Lung (tissue), 12 donors: ENCODE results near the gene TLDC2. TPM values are rescaled to one million over a fixed set of nuclear protein-coding genes. Genes with fewer than 3 reads are reported as not detected.

Source experiments
- ATAC-seq: fragments of 200-7000 bp; cut with Tn5 transposase; one replicate; pipeline ENCODE4 v1.9.1; 2020; ENCODE audit warnings: moderate number of reproducible peaks; ENCODE audit not compliant: insufficient read depth, low FRiP score
- DNase-seq, 3 donors: peaks; one replicate each; pipeline ENCODE4 v3.0.0-alpha.2; 2013 to 2017
- H3K27ac ChIP-seq, 2 donors: one replicate each; pipeline ENCODE4 v1.5.1; 2013; ENCODE audit warnings: mild to moderate bottlenecking in 2 of 2, moderate library complexity in 2 of 2, control low read depth in 1 of 2, inconsistent platforms in 1 of 2, low read depth in 1 of 2, low read length in 1 of 2
- H3K27me3 ChIP-seq, 3 donors: one replicate each; pipeline ENCODE4 v1.5.1; 2013; ENCODE audit warnings: low read length in 2 of 3; ENCODE audit not compliant: control insufficient read depth in 3 of 3, insufficient read depth in 3 of 3
- H3K36me3 ChIP-seq, 4 donors: one replicate each; pipeline ENCODE4 v1.5.1; 2013; ENCODE audit warnings: low read length in 4 of 4, mild to moderate bottlenecking in 1 of 4, moderate library complexity in 1 of 4; ENCODE audit not compliant: control insufficient read depth in 4 of 4, insufficient read depth in 4 of 4
- H3K4me1 ChIP-seq, 5 donors: one replicate each; pipeline ENCODE4 v1.5.1; 2013; ENCODE audit warnings: low read length in 5 of 5, mild to moderate bottlenecking in 2 of 5, moderate library complexity in 1 of 5; ENCODE audit not compliant: control insufficient read depth in 5 of 5, insufficient read depth in 5 of 5
- H3K4me3 ChIP-seq: one replicate; pipeline ENCODE4 v1.5.1; 2013; ENCODE audit warnings: mild to moderate bottlenecking, control low read depth, moderate library complexity
- H3K9ac ChIP-seq, 2 donors: one replicate each; pipeline ENCODE4 v1.5.1; 2013; ENCODE audit warnings: low read length in 2 of 2, control low read depth in 1 of 2; ENCODE audit not compliant: insufficient read depth in 1 of 2
- H3K9me3 ChIP-seq, 4 donors: one replicate each; pipeline ENCODE4 v1.5.1; 2013; ENCODE audit warnings: low read length in 3 of 4, mild to moderate bottlenecking in 1 of 4, moderate library complexity in 1 of 4; ENCODE audit not compliant: control insufficient read depth in 4 of 4, insufficient read depth in 3 of 4
- WGBS, 2 donors: extraction: QIAGEN DNeasy Blood & Tissue Kit; methylation state at CpG; one replicate each; pipeline ENCODE4 v1.1.7; 2013; 5-methylcytosine and 5-hydroxymethylcytosine counted together
- polyA plus RNA-seq, 2 donors: library from polyadenylated mRNA; stranded (reverse); fragments of 200-250 nt; gene quantifications; one replicate each; pipeline ENCODE4 v1.2.1, GENCODE V29; 2013
- total RNA-seq, 2 donors: library from RNA; depleted of rRNA in 1 of 2; stranded (reverse); fragments of >200 nt in 1 of 2; gene quantifications; one replicate each; pipeline ENCODE4 v1.2.1, GENCODE V29; 2014 to 2021
- TF ChIP-seq, protein P1 (sequence below): IDR thresholded peaks from 2 replicates; pipeline ENCODE4 v1.5.1; 2012; ENCODE audit warnings: mild to moderate bottlenecking; ENCODE audit errors: control extremely low read depth, extremely low read depth
- donor health status: control.
- donor health status: control.
- donor health status: Bipolar disorder and iron deficiency.
- donor health status: healthy.
- donor health status: DM: yes; HTN: yes; CAD: no.

TLDC2 gene
- total and polyA plus RNA-seq, 4 donors: 0.07 to 0.67 (median 0.17) TPM

DNA sequence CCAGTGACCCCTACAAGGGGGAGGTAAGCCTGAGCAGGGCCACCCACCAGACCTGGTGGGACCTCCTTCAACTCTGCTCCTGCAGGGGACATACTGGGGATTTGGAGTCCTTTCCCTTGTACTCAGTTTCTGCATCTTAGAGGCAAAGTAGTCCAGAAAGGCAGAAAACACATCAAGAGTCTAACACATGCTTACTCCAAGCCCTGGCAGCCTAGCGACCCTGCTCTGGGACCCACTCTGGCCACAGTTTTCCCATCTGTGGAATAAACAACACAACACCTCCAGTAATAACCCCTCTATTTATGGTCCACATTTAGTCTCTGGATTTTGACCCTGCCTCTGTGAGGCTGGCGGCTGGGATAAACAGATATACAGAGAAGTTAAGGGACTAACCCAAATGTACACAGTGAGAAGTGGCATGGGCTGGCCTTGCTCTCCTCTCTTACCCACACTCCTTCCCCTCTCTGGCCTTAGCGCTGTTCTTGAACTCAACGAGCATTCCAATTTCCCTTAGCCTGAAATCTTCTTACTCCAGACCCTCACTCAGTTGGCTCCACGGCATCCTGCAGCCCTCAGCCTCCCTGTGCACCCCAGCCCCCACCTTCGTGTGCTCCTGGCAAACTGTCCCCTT is 16.1 kb upstream of the TLDC2 start:
- H3K4me1 ChIP-seq: peaks cover 11 to 53% (median 37%) of the 10 kb centered on the region in 5 donors
- H3K27ac ChIP-seq: peak overlapping the region; percentile 21 to 23
- peak overlapping the region in 1 of 2 donors; percentile 8 for H3K9ac ChIP-seq
- WGBS, 2 donors: 57 to 73% methylated on average over 6 of the region's 6 CpGs
- ATAC-seq (no peak), DNase-seq (no peak)
- TF ChIP-seq, protein P1, sequence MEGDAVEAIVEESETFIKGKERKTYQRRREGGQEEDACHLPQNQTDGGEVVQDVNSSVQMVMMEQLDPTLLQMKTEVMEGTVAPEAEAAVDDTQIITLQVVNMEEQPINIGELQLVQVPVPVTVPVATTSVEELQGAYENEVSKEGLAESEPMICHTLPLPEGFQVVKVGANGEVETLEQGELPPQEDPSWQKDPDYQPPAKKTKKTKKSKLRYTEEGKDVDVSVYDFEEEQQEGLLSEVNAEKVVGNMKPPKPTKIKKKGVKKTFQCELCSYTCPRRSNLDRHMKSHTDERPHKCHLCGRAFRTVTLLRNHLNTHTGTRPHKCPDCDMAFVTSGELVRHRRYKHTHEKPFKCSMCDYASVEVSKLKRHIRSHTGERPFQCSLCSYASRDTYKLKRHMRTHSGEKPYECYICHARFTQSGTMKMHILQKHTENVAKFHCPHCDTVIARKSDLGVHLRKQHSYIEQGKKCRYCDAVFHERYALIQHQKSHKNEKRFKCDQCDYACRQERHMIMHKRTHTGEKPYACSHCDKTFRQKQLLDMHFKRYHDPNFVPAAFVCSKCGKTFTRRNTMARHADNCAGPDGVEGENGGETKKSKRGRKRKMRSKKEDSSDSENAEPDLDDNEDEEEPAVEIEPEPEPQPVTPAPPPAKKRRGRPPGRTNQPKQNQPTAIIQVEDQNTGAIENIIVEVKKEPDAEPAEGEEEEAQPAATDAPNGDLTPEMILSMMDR: no peak
- H3K36me3 ChIP-seq: peaks cover 0 to 13% (median 2%) of the 10 kb centered on the region in 4 donors
- H3K9me3 ChIP-seq: no peaks in the 10 kb centered on the region
- H3K4me3 ChIP-seq: no peak overlapping the region
- H3K27me3 ChIP-seq: no peaks in the 10 kb centered on the region

DNA sequence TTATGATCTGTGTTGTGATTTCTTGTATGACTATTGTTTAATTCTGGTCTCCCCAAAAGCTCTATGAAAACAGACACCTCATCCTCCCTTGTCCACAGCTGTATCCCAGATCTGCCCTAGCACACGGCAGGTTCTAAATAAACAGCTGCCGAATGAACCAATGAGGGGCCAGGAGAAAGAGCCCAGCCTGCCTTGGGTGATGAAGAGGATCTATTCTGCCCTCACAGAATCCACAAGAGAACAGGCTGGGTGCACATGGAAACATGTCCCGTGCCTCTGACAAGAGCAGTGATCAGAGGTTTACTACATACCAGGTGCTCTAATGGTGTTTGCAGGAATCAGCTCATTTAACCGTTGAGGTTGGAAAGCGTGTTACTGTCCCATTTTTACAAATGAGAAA is 15.6 kb upstream of the TLDC2 start:
- Histone ChIP-seq H3K4me3 (no peak overlapping the region), H3K27me3 (no peaks in the 10 kb centered on the region), H3K4me1 (peaks cover 10 to 58% (median 32%) of the 10 kb centered on the region in 5 donors), H3K9ac (peak overlapping the region in 1 of 2 donors; percentile 8), H3K9me3 (no peaks in the 10 kb centered on the region), H3K36me3 (peaks cover 0 to 13% (median 2%) of the 10 kb centered on the region in 4 donors), H3K27ac (peak overlapping the region in 1 of 2 donors; percentile 23)
- no peak for DNase-seq
- ATAC-seq: no peak
- 64 to 81% methylated on average over 5 of the region's 5 CpGs for WGBS, 2 donors
- TF ChIP-seq, protein P1: no peak

DNA sequence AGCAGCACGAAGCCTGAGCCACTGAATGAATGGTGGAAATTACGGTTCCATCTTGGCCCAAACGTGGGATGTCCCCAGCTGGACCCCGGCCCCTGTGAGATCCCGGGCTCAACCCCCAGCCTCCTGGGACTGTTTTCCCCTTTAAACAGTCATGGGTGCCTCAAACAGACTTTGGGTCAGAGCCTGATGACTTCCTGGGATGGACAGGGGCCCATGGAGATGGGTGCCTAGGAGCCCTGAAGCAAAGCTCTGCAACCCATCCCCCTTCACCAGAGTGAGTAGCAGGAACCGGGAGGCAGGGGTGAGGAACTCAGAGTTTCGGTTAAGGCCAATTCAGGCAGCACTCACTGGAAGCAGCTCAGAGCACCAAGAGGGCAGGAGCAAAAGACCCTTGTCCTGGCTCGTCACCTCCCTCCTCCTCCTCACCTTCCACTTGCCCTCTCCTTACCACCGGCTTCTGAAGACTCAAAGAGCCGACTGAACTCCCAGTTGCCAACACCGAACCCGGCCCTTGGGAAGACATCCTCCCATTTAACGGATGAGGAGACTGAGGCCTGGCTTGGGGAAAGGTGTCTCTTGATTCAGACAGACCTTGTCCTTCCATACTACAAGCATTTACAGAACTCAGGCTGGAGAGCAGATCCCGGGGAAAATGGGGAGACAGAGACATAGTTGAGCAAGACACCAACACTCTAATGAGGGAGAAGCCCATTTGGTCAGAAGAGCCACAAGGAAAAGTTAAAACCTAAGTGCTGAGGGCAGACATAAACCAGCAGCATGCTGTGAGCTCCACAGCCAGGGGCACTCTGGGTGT is 14.9 kb upstream of the TLDC2 start:
- H3K4me1 ChIP-seq: peaks cover 3 to 55% (median 25%) of the 10 kb centered on the region in 5 donors
- H3K27me3 ChIP-seq: no peaks in the 10 kb centered on the region
- DNase-seq (no peak), ATAC-seq (no peak)
- no peaks in the 10 kb centered on the region for H3K9me3 ChIP-seq
- peak overlapping the region; percentile 3 to 82 for H3K9ac ChIP-seq
- WGBS, 2 donors: 74 to 86% methylated on average over 14 of the region's 14 CpGs
- peak overlapping the region in 1 of 2 donors; percentile 77 for H3K27ac ChIP-seq
- H3K36me3 ChIP-seq: peaks cover 0 to 13% (median 2%) of the 10 kb centered on the region in 4 donors
- TF ChIP-seq, protein P1: no peak
- H3K4me3 ChIP-seq: no peak overlapping the region
